HEK293 (cell line): ENCODE data around the gene ATP5IF1.
A peak's percentile ranks its signal among the peaks of the same experiment; 100 is the strongest.

Experiments used
- BCL11B ChIP-seq: fragments of 450-650 bp; formaldehyde crosslinking; IDR thresholded peaks from 2 replicates; pipeline ENCODE4 v1.5.1; 2016; ENCODE audit warnings: low read depth, missing biosample characterization, missing genetic modification characterization
- EGR2 ChIP-seq: fragments of 450-650 bp; formaldehyde crosslinking; IDR thresholded peaks from 2 replicates; pipeline ENCODE4 v1.5.1; 2016; ENCODE audit warnings: low read depth, missing biosample characterization, missing genetic modification characterization
- GLIS1 ChIP-seq: fragments of 450-650 bp; formaldehyde crosslinking; IDR thresholded peaks from 2 replicates; pipeline ENCODE4 v1.5.1; 2016; ENCODE audit warnings: missing biosample characterization, missing genetic modification characterization
- ZNF169 ChIP-seq: fragments of 450-650 bp; formaldehyde crosslinking; IDR thresholded peaks from 2 replicates; pipeline ENCODE4 v1.5.1; 2016; ENCODE audit warnings: missing biosample characterization, missing genetic modification characterization
- ZNF19 ChIP-seq: fragments of 450-650 bp; formaldehyde crosslinking; IDR thresholded peaks from 2 replicates; pipeline ENCODE4; 2016; ENCODE audit warnings: missing biosample characterization, missing genetic modification characterization, low read depth
- ZNF211 ChIP-seq: fragments of 450-650 bp; formaldehyde crosslinking; IDR thresholded peaks from 2 replicates; pipeline ENCODE4 v1.5.1; 2016; ENCODE audit warnings: low read depth, missing biosample characterization, missing genetic modification characterization
- ZNF214 ChIP-seq: fragments of 450-650 bp; formaldehyde crosslinking; IDR thresholded peaks from 2 replicates; pipeline ENCODE4 v1.5.1; 2017; ENCODE audit warnings: missing biosample characterization, mild to moderate bottlenecking, missing genetic modification characterization, borderline replicate concordance
- ZNF391 ChIP-seq: fragments of 450-650 bp; formaldehyde crosslinking; IDR thresholded peaks from 2 replicates; pipeline ENCODE4 v1.5.1; 2016; ENCODE audit warnings: low read depth, missing biosample characterization, missing genetic modification characterization, borderline replicate concordance
- ZNF433 ChIP-seq: fragments of 450-650 bp; formaldehyde crosslinking; IDR thresholded peaks from 2 replicates; pipeline ENCODE4 v1.5.1; 2016; ENCODE audit warnings: missing biosample characterization, missing genetic modification characterization, low read depth
- ZNF521 ChIP-seq: fragments of 450-650 bp; formaldehyde crosslinking; IDR thresholded peaks from 2 replicates; pipeline ENCODE4 v1.5.1; 2017; ENCODE audit warnings: missing biosample characterization, mild to moderate bottlenecking, missing genetic modification characterization
- ZNF549 ChIP-seq: fragments of 450-650 bp; IDR thresholded peaks from 2 replicates; pipeline ENCODE4 v1.5.1; 2018; ENCODE audit warnings: missing biosample characterization, missing genetic modification characterization, mild to moderate bottlenecking, inconsistent platforms, moderate library complexity
- ZNF555 ChIP-seq: fragments of 450-650 bp; formaldehyde crosslinking; conservative IDR thresholded peaks from 2 replicates; pipeline ENCODE4 v1.5.1; 2017; ENCODE audit warnings: missing biosample characterization, mild to moderate bottlenecking, missing genetic modification characterization, inconsistent platforms
- ZNF558 ChIP-seq: fragments of 450-650 bp; formaldehyde crosslinking; IDR thresholded peaks from 2 replicates; pipeline ENCODE4 v1.5.1; 2016; ENCODE audit warnings: missing biosample characterization, missing genetic modification characterization
- ZNF560 ChIP-seq: fragments of 450-650 bp; formaldehyde crosslinking; IDR thresholded peaks from 2 replicates; pipeline ENCODE4 v1.5.1; 2017; ENCODE audit warnings: missing biosample characterization, missing genetic modification characterization, borderline replicate concordance
- ZNF610 ChIP-seq: fragments of 450-650 bp; formaldehyde crosslinking; IDR thresholded peaks from 2 replicates; pipeline ENCODE4 v1.5.1; 2016; ENCODE audit warnings: missing biosample characterization, missing genetic modification characterization, borderline replicate concordance
- ZNF629 ChIP-seq: fragments of 450-650 bp; formaldehyde crosslinking; IDR thresholded peaks from 2 replicates; pipeline ENCODE4 v1.5.1; 2017; ENCODE audit warnings: missing biosample characterization, missing genetic modification characterization
- ZNF701 ChIP-seq: fragments of 450-650 bp; formaldehyde crosslinking; IDR thresholded peaks from 2 replicates; pipeline ENCODE4 v1.5.1; 2016; ENCODE audit warnings: missing biosample characterization, missing genetic modification characterization
- ZNF768 ChIP-seq: fragments of 450-650 bp; formaldehyde crosslinking; IDR thresholded peaks from 2 replicates; pipeline ENCODE4 v1.5.1; 2018; ENCODE audit warnings: missing biosample characterization, mild to moderate bottlenecking, missing genetic modification characterization
- ZNF791 ChIP-seq: fragments of 450-650 bp; formaldehyde crosslinking; IDR thresholded peaks from 2 replicates; pipeline ENCODE4 v1.5.1; 2016; ENCODE audit warnings: missing biosample characterization, missing genetic modification characterization
- ZNF843 ChIP-seq: fragments of 450-650 bp; formaldehyde crosslinking; IDR thresholded peaks from 2 replicates; pipeline ENCODE4 v1.5.1; 2016; ENCODE audit warnings: missing biosample characterization, missing genetic modification characterization
- TF ChIP-seq, protein P1 (sequence below): fragments of 450-650 bp; formaldehyde crosslinking; IDR thresholded peaks from 2 replicates; pipeline ENCODE4; 2016; ENCODE audit warnings: missing biosample characterization, missing genetic modification characterization
- TF ChIP-seq, protein P2 (sequence below): fragments of 450-650 bp; formaldehyde crosslinking; IDR thresholded peaks from 2 replicates; pipeline ENCODE4 v1.5.1; 2016; ENCODE audit warnings: missing biosample characterization, missing genetic modification characterization
- TF ChIP-seq, protein P3 (sequence below): sonication (generic); formaldehyde crosslinking; IDR thresholded peaks from 2 replicates; pipeline ENCODE4 v1.8.1; 2022; ENCODE audit warnings: mild to moderate bottlenecking, moderate library complexity, missing genetic modification reagents
- TF ChIP-seq, protein P4 (sequence below): fragments of 450-650 bp; formaldehyde crosslinking; IDR thresholded peaks from 2 replicates; pipeline ENCODE4 v1.5.1; 2016; ENCODE audit warnings: missing biosample characterization, missing genetic modification characterization, low read depth
- TF ChIP-seq, protein P5 (sequence below): fragments of 450-650 bp; formaldehyde crosslinking; IDR thresholded peaks from 2 replicates; pipeline ENCODE4 v1.5.1; 2017; ENCODE audit warnings: missing biosample characterization, missing genetic modification characterization
- TF ChIP-seq, protein P6 (sequence below): fragments of 450-650 bp; formaldehyde crosslinking; IDR thresholded peaks from 2 replicates; pipeline ENCODE4 v1.5.1; 2017; ENCODE audit warnings: missing biosample characterization, missing genetic modification characterization
- TF ChIP-seq, protein P7 (sequence below): fragments of 450-650 bp; formaldehyde crosslinking; IDR thresholded peaks from 2 replicates; pipeline ENCODE4 v1.5.1; 2016; ENCODE audit warnings: missing biosample characterization, missing genetic modification characterization, borderline replicate concordance

The ATP5IF1 gene

DNA sequence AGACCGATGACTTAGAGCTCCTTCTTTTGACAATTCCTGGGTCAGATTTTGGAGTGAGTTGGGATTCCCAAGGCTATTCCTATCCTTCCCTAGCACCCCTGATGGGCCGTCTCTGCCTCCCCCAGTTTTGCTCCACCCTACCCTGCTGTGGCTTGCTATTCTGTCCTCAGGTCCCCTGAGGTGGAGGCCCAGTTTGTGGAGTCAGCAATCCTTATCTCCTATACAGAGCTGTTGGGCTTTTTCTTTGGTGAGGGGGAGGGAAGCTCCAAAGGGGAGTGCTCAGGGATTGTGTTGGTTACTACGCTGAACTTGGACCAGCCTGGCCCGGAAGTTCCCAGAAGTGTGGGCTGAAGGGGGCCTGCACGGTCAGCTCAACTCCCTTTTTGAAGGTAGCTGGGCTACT is 31.0 kb downstream of the ATP5IF1 start (continued):
- no peak for TF ChIP-seq ZNF391 (tag by site-specific recombination)
- TF ChIP-seq, protein P1, sequence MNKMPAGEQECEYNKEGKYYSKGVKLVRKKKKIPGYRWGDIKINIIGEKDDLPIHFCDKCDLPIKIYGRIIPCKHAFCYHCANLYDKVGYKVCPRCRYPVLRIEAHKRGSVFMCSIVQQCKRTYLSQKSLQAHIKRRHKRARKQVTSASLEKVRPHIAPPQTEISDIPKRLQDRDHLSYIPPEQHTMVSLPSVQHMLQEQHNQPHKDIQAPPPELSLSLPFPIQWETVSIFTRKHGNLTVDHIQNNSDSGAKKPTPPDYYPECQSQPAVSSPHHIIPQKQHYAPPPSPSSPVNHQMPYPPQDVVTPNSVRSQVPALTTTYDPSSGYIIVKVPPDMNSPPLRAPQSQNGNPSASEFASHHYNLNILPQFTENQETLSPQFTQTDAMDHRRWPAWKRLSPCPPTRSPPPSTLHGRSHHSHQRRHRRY (tag by site-specific recombination), result no peak
- no peak for TF ChIP-seq ZNF558
- TF ChIP-seq, protein P2, sequence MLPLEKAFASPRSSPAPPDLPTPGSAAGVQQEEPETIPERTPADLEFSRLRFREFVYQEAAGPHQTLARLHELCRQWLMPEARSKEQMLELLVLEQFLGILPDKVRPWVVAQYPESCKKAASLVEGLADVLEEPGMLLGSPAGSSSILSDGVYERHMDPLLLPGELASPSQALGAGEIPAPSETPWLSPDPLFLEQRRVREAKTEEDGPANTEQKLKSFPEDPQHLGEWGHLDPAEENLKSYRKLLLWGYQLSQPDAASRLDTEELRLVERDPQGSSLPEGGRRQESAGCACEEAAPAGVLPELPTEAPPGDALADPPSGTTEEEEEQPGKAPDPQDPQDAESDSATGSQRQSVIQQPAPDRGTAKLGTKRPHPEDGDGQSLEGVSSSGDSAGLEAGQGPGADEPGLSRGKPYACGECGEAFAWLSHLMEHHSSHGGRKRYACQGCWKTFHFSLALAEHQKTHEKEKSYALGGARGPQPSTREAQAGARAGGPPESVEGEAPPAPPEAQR (tag by site-specific recombination), result no peak
- TF ChIP-seq, protein P3, sequence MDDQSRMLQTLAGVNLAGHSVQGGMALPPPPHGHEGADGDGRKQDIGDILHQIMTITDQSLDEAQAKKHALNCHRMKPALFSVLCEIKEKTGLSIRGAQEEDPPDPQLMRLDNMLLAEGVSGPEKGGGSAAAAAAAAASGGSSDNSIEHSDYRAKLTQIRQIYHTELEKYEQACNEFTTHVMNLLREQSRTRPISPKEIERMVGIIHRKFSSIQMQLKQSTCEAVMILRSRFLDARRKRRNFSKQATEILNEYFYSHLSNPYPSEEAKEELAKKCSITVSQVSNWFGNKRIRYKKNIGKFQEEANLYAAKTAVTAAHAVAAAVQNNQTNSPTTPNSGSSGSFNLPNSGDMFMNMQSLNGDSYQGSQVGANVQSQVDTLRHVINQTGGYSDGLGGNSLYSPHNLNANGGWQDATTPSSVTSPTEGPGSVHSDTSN (CRISPR knock-in tag), result no peak
- TF ChIP-seq ZNF768 (tag by site-specific recombination), result no peak
- TF ChIP-seq ZNF701 (tag by site-specific recombination), result no peak
- TF ChIP-seq GLIS1 (tag by site-specific recombination), result no peak
- TF ChIP-seq ZNF555 (tag by site-specific recombination), result no peak
- TF ChIP-seq, protein P4, sequence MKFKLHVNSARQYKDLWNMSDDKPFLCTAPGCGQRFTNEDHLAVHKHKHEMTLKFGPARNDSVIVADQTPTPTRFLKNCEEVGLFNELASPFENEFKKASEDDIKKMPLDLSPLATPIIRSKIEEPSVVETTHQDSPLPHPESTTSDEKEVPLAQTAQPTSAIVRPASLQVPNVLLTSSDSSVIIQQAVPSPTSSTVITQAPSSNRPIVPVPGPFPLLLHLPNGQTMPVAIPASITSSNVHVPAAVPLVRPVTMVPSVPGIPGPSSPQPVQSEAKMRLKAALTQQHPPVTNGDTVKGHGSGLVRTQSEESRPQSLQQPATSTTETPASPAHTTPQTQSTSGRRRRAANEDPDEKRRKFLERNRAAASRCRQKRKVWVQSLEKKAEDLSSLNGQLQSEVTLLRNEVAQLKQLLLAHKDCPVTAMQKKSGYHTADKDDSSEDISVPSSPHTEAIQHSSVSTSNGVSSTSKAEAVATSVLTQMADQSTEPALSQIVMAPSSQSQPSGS (tag by site-specific recombination), result no peak
- no peak for TF ChIP-seq ZNF629 (tag by site-specific recombination)
- TF ChIP-seq ZNF521 (tag by site-specific recombination), result no peak
- no peak for TF ChIP-seq ZNF791 (tag by site-specific recombination)
- no peak for TF ChIP-seq ZNF549
- TF ChIP-seq, protein P5, sequence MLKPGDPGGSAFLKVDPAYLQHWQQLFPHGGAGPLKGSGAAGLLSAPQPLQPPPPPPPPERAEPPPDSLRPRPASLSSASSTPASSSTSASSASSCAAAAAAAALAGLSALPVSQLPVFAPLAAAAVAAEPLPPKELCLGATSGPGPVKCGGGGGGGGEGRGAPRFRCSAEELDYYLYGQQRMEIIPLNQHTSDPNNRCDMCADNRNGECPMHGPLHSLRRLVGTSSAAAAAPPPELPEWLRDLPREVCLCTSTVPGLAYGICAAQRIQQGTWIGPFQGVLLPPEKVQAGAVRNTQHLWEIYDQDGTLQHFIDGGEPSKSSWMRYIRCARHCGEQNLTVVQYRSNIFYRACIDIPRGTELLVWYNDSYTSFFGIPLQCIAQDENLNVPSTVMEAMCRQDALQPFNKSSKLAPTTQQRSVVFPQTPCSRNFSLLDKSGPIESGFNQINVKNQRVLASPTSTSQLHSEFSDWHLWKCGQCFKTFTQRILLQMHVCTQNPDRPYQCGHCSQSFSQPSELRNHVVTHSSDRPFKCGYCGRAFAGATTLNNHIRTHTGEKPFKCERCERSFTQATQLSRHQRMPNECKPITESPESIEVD (tag by site-specific recombination), result no peak
- TF ChIP-seq BCL11B (tag by site-specific recombination), result no peak
- TF ChIP-seq, protein P6, sequence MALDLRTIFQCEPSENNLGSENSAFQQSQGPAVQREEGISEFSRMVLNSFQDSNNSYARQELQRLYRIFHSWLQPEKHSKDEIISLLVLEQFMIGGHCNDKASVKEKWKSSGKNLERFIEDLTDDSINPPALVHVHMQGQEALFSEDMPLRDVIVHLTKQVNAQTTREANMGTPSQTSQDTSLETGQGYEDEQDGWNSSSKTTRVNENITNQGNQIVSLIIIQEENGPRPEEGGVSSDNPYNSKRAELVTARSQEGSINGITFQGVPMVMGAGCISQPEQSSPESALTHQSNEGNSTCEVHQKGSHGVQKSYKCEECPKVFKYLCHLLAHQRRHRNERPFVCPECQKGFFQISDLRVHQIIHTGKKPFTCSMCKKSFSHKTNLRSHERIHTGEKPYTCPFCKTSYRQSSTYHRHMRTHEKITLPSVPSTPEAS (tag by site-specific recombination), result no peak
- no peak for TF ChIP-seq ZNF169
- no peak for TF ChIP-seq ZNF843 (tag by site-specific recombination)
- TF ChIP-seq EGR2 (tag by site-specific recombination), result peak; percentile 36; the same call in 1 of the 2 replicates
- TF ChIP-seq ZNF433 (tag by site-specific recombination), result no peak
- no peak for TF ChIP-seq ZNF19 (tag by site-specific recombination)
- TF ChIP-seq ZNF560 (tag by site-specific recombination), result no peak
- no peak for TF ChIP-seq ZNF214
- TF ChIP-seq, protein P7, sequence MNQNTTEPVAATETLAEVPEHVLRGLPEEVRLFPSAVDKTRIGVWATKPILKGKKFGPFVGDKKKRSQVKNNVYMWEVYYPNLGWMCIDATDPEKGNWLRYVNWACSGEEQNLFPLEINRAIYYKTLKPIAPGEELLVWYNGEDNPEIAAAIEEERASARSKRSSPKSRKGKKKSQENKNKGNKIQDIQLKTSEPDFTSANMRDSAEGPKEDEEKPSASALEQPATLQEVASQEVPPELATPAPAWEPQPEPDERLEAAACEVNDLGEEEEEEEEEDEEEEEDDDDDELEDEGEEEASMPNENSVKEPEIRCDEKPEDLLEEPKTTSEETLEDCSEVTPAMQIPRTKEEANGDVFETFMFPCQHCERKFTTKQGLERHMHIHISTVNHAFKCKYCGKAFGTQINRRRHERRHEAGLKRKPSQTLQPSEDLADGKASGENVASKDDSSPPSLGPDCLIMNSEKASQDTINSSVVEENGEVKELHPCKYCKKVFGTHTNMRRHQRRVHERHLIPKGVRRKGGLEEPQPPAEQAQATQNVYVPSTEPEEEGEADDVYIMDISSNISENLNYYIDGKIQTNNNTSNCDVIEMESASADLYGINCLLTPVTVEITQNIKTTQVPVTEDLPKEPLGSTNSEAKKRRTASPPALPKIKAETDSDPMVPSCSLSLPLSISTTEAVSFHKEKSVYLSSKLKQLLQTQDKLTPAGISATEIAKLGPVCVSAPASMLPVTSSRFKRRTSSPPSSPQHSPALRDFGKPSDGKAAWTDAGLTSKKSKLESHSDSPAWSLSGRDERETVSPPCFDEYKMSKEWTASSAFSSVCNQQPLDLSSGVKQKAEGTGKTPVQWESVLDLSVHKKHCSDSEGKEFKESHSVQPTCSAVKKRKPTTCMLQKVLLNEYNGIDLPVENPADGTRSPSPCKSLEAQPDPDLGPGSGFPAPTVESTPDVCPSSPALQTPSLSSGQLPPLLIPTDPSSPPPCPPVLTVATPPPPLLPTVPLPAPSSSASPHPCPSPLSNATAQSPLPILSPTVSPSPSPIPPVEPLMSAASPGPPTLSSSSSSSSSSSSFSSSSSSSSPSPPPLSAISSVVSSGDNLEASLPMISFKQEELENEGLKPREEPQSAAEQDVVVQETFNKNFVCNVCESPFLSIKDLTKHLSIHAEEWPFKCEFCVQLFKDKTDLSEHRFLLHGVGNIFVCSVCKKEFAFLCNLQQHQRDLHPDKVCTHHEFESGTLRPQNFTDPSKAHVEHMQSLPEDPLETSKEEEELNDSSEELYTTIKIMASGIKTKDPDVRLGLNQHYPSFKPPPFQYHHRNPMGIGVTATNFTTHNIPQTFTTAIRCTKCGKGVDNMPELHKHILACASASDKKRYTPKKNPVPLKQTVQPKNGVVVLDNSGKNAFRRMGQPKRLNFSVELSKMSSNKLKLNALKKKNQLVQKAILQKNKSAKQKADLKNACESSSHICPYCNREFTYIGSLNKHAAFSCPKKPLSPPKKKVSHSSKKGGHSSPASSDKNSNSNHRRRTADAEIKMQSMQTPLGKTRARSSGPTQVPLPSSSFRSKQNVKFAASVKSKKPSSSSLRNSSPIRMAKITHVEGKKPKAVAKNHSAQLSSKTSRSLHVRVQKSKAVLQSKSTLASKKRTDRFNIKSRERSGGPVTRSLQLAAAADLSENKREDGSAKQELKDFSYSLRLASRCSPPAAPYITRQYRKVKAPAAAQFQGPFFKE (tag by site-specific recombination), result no peak
- no peak for TF ChIP-seq ZNF610 (tag by site-specific recombination)
- no peak for TF ChIP-seq ZNF211
